ENCODE measurements around the gene TMUB1. TPM values are rescaled to one million over a fixed set of nuclear protein-coding genes. Genes with fewer than 3 reads are reported as not detected.

TMUB1 gene
- total RNA-seq, 4 donors from 2014 or later, result 58.5 to 61.7 (median 60.4) TPM

GRCh38 chr7:151115836-151116418, 32.6 kb upstream of the TMUB1 start:
- intact Hi-C loops (cut with DNase I; ENCODE audit: low total_unique reads), result loop anchor here (10.0 kb wide), 1 partner anchor 221 kb away; no protein-coding TSS in a partner anchor

GRCh38 chr7:151115121-151115835, 32.0 kb upstream of the TMUB1 start:
- TF ChIP-seq CTCF (IDR thresholded peaks at IDR 0.05) (no peak), POLR2A (IDR thresholded peaks at IDR 0.05) (no peak)
- no peak for DNase-seq (ENCODE audit: low spot score in 2 of 2)
- WGBS, 2 donors, result 28 to 29% methylated on average over 27 to 31 of the region's 114 CpGs
- H3K4me3 ChIP-seq (ENCODE audit: low read depth, poor library complexity, severe bottlenecking), result peak overlapping the region; percentile 7
- intact Hi-C loops (cut with DNase I; ENCODE audit: low total_unique reads), result loop anchor here (10.0 kb wide), 1 partner anchor 220 kb away; no protein-coding TSS in a partner anchor

More at GRCh38 chr7:151115836-151116418, 32.6 kb upstream of the TMUB1 start:
- TF ChIP-seq CTCF (IDR thresholded peaks at IDR 0.05), result no peak
- no peak for TF ChIP-seq POLR2A (IDR thresholded peaks at IDR 0.05)
- DNase-seq (ENCODE audit: low spot score in 2 of 2), result peak; percentile 73 to 92
- 49 to 63% methylated on average over 13 to 14 of the region's 14 CpGs for WGBS, 2 donors
- H3K4me3 ChIP-seq (ENCODE audit: low read depth, poor library complexity, severe bottlenecking), result peak overlapping the region; percentile 7

- no peak for TF ChIP-seq POLR2A (IDR thresholded peaks at IDR 0.05)
- no peak for TF ChIP-seq CTCF (IDR thresholded peaks at IDR 0.05)
- no peak overlapping the region for H3K4me3 ChIP-seq (ENCODE audit: low read depth, poor library complexity, severe bottlenecking)
- intact Hi-C loops (cut with DNase I; ENCODE audit: low total_unique reads), result loop anchor here (5.0 to 10.0 kb wide), 2 partner anchors 87 to 220 kb away; partner anchors contain the start of gene ABCB8
- whole genome bisulfite sequencing, 2 donors, result 32 to 48% methylated on average over 43 to 49 of the region's 101 CpGs
- no peak for DNase-seq (ENCODE audit: low spot score in 2 of 2)
These were observed 31.1 kb upstream of the TMUB1 start for GRCh38 chr7:151114151-151115090.

GRCh38 chr7:151113344-151114150, 30.3 kb upstream of the TMUB1 start:
- TF ChIP-seq POLR2A (IDR thresholded peaks at IDR 0.05), result no peak
- TF ChIP-seq CTCF (IDR thresholded peaks at IDR 0.05), result no peak
- H3K4me3 ChIP-seq (ENCODE audit: low read depth, poor library complexity, severe bottlenecking), result no peak overlapping the region
- DNase-seq (ENCODE audit: low spot score in 2 of 2), result no peak

More at GRCh38 chr7:151113344-151114150, 30.3 kb upstream of the TMUB1 start:
- WGBS, 2 donors, result 54 to 55% methylated on average over 13 of the region's 13 CpGs
- intact Hi-C loops (cut with DNase I; ENCODE audit: low total_unique reads), result loop anchor here (5.0 to 10.0 kb wide), 2 partner anchors 86 to 219 kb away; partner anchors contain the start of gene ABCB8

Measured in lower leg skin (tissue), 4 donors.